ENCODE data around the gene SEMA6C. TPM values are rescaled to one million over a fixed set of nuclear protein-coding genes. Genes with fewer than 3 reads are reported as not detected.

Gene SEMA6C
- total and polyA plus RNA-seq, 3 donors (not counting 1 experiment from before 2014, with no cell fraction given) = 0.44 to 1.6 (median 0.50) TPM

Other genes starting within 250 kb of the SEMA6C start
- 10 to 100 TPM; 30.3 TPM for gene SETDB1, start 220.3 kb downstream of the SEMA6C start, total RNA-seq
- gene SETDB1, start 220.3 kb downstream of the SEMA6C start, polyA plus RNA-seq = 21.0 TPM
- gene CERS2, start 171.8 kb downstream of the SEMA6C start, total RNA-seq = 100 to 1,000 TPM; 113 to 169 TPM
- gene CERS2, start 171.8 kb downstream of the SEMA6C start, polyA plus RNA-seq = 145 TPM
- gene ANXA9, start 164.3 kb downstream of the SEMA6C start, total RNA-seq = 1 to 10 TPM in 1 of 2 donors, under 1 TPM in 1; 0.67 to 1.5 TPM
- gene ANXA9, start 164.3 kb downstream of the SEMA6C start, polyA plus RNA-seq = 1.1 TPM
- 10 to 100 TPM; 17.6 to 30.2 TPM for gene MINDY1, start 139.7 kb downstream of the SEMA6C start, total RNA-seq
- 16.5 TPM for gene MINDY1, start 139.7 kb downstream of the SEMA6C start, polyA plus RNA-seq
- 10 to 100 TPM in 1 of 2 donors, 1 to 10 TPM in 1; 9.4 to 16.3 TPM for gene PRUNE1, start 138.2 kb downstream of the SEMA6C start, total RNA-seq
- 12.2 TPM for gene PRUNE1, start 138.2 kb downstream of the SEMA6C start, polyA plus RNA-seq
- under 1 TPM; 0.17 to 0.47 TPM for gene BNIPL, start 110.0 kb downstream of the SEMA6C start, total RNA-seq
- 0.42 TPM for gene BNIPL, start 110.0 kb downstream of the SEMA6C start, polyA plus RNA-seq
- 1 to 10 TPM; 1.5 to 1.7 TPM for gene C1orf56, start 98.9 kb downstream of the SEMA6C start, total RNA-seq
- gene C1orf56, start 98.9 kb downstream of the SEMA6C start, polyA plus RNA-seq = 0.66 TPM
- gene CDC42SE1, start 87.0 kb downstream of the SEMA6C start, total RNA-seq = 100 to 1,000 TPM; 112 to 160 TPM
- 80.2 TPM for gene CDC42SE1, start 87.0 kb downstream of the SEMA6C start, polyA plus RNA-seq
- gene MLLT11, start 86.2 kb downstream of the SEMA6C start, total RNA-seq = 1 to 10 TPM; 7.6 to 8.2 TPM
- 11.1 TPM for gene MLLT11, start 86.2 kb downstream of the SEMA6C start, polyA plus RNA-seq
- 10 to 100 TPM in 1 of 2 donors, 1 to 10 TPM in 1; 9.2 to 10.7 TPM for gene GABPB2, start 75.9 kb downstream of the SEMA6C start, total RNA-seq
- gene GABPB2, start 75.9 kb downstream of the SEMA6C start, polyA plus RNA-seq = 6.7 TPM
- not detected for gene TNFAIP8L2, start 10.0 kb upstream of the SEMA6C start, total RNA-seq
- gene TNFAIP8L2, start 10.0 kb upstream of the SEMA6C start, polyA plus RNA-seq = not detected
- gene LYSMD1, start 19.3 kb upstream of the SEMA6C start, total RNA-seq = 1 to 10 TPM; 7.3 to 9.7 TPM
- gene LYSMD1, start 19.3 kb upstream of the SEMA6C start, polyA plus RNA-seq = 3.8 TPM
- 10 to 100 TPM; 24.8 to 47.6 TPM for gene SCNM1, start 19.5 kb upstream of the SEMA6C start, total RNA-seq
- 30.1 TPM for gene SCNM1, start 19.5 kb upstream of the SEMA6C start, polyA plus RNA-seq
- gene TMOD4, start 29.4 kb upstream of the SEMA6C start, total RNA-seq = not detected
- gene TMOD4, start 29.4 kb upstream of the SEMA6C start, polyA plus RNA-seq = 0.23 TPM
- gene VPS72, start 43.6 kb upstream of the SEMA6C start, total RNA-seq = 10 to 100 TPM; 34.3 to 71.3 TPM
- gene VPS72, start 43.6 kb upstream of the SEMA6C start, polyA plus RNA-seq = 42.2 TPM
- gene PIP5K1A, start 51.9 kb upstream of the SEMA6C start, total RNA-seq = 100 to 1,000 TPM in 1 of 2 donors, 10 to 100 TPM in 1; 94.2 to 103 TPM
- 56.0 TPM for gene PIP5K1A, start 51.9 kb upstream of the SEMA6C start, polyA plus RNA-seq
- 100 to 1,000 TPM in 1 of 2 donors, 10 to 100 TPM in 1; 94.7 to 167 TPM for gene PSMD4, start 108.1 kb upstream of the SEMA6C start, total RNA-seq
- 223 TPM for gene PSMD4, start 108.1 kb upstream of the SEMA6C start, polyA plus RNA-seq
- 10 to 100 TPM; 17.7 to 23.3 TPM for gene ZNF687, start 135.7 kb upstream of the SEMA6C start, total RNA-seq
- gene ZNF687, start 135.7 kb upstream of the SEMA6C start, polyA plus RNA-seq = 11.5 TPM
- 10 to 100 TPM; 46.7 to 58.3 TPM for gene PI4KB, start 180.8 kb upstream of the SEMA6C start, total RNA-seq
- gene PI4KB, start 180.8 kb upstream of the SEMA6C start, polyA plus RNA-seq = 57.9 TPM
- gene RFX5, start 200.6 kb upstream of the SEMA6C start, total RNA-seq = 10 to 100 TPM; 45.5 to 45.9 TPM
- 28.5 TPM for gene RFX5, start 200.6 kb upstream of the SEMA6C start, polyA plus RNA-seq
- gene SELENBP1, start 226.1 kb upstream of the SEMA6C start, total RNA-seq = 1 to 10 TPM in 1 of 2 donors, not detected in 1; 2.8 TPM
- not detected for gene SELENBP1, start 226.1 kb upstream of the SEMA6C start, polyA plus RNA-seq